Lower lobe of right lung (tissue), 2 donors: ENCODE data around the gene TENM3. TPM values are rescaled to one million over a fixed set of nuclear protein-coding genes. Genes with fewer than 3 reads are reported as not detected.
"Not testable (repeated sequence)": the region's sequence is repeated elsewhere in the genome, so short reads cannot be mapped to it uniquely, and the experiment has no call there.

Source experiments
- ATAC-seq, 2 donors: fragments of 200-7000 bp; cut with Tn5 transposase; one replicate each; pipeline ENCODE4 v1.9.1; 2020 to 2022; ENCODE audit warnings: mild to moderate bottlenecking in 2 of 2, moderate library complexity in 2 of 2
- DNase-seq: peaks from one replicate; pipeline ENCODE4 v3.0.0-alpha.2; 2020
- H3K27ac ChIP-seq: fragments of 200-600 bp; one replicate; pipeline ENCODE4 v1.8.0; 2022
- H3K27me3 ChIP-seq: fragments of 200-600 bp; one replicate; pipeline ENCODE4 v1.8.0; 2022; ENCODE audit warnings: low read depth
- H3K36me3 ChIP-seq: fragments of 200-600 bp; one replicate; pipeline ENCODE4 v1.8.0; 2022; ENCODE audit warnings: mild to moderate bottlenecking
- H3K4me1 ChIP-seq: fragments of 200-600 bp; one replicate; pipeline ENCODE4 v1.8.0; 2022
- H3K4me3 ChIP-seq: fragments of 200-600 bp; one replicate; pipeline ENCODE4 v1.8.0; 2022; ENCODE audit warnings: mild to moderate bottlenecking
- H3K9me3 ChIP-seq: fragments of 200-600 bp; one replicate; pipeline ENCODE4 v1.8.0; 2022
- intact Hi-C: fragments of 100-400 bp; cut with DNase I; formaldehyde crosslinking; loops from one replicate; pipeline ENCODE4 v1.11.0; 2022
- total RNA-seq: library from RNA; stranded (reverse); fragmentation: NEBNext Ultra II Directional; extraction: Animal tissue kit (Norgen Biotek cat#: 25700); gene quantifications from one replicate; pipeline ENCODE4 v1.2.1, GENCODE V29; 2021
- TF ChIP-seq, protein P1 (sequence below): fragments of 200-600 bp; IDR thresholded peaks from one replicate; pipeline ENCODE4 v1.8.0; 2022; ENCODE audit warnings: antibody characterized with exemption, mild to moderate bottlenecking
- donor health status: DM: no; HTN: yes; CAD: no; lungs with severe emphysema.

The TENM3 gene
- total RNA-seq, 1 donor from 2014 or later: 1.9 TPM

DNA sequence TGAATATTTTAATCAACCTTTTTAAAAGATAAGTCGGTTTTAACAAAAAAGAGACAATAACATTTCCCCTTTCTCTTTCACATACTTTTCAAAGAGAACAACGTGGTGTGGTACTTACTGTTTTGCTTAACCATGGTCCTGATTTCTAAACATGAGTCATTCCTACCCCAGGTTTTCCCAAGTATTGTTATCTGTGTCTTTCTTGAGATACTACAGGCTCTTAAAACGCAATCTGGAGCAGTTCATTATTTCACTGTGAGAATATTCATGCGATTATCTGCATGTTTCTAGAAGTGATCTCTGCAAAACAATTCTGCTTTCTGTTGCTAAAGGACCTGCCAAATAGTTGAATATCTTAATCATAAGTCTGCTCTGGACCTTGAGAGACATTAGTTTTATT lies 127.3 kb downstream of the TENM3 start:
- ATAC-seq: no peak
- TF ChIP-seq, protein P1, sequence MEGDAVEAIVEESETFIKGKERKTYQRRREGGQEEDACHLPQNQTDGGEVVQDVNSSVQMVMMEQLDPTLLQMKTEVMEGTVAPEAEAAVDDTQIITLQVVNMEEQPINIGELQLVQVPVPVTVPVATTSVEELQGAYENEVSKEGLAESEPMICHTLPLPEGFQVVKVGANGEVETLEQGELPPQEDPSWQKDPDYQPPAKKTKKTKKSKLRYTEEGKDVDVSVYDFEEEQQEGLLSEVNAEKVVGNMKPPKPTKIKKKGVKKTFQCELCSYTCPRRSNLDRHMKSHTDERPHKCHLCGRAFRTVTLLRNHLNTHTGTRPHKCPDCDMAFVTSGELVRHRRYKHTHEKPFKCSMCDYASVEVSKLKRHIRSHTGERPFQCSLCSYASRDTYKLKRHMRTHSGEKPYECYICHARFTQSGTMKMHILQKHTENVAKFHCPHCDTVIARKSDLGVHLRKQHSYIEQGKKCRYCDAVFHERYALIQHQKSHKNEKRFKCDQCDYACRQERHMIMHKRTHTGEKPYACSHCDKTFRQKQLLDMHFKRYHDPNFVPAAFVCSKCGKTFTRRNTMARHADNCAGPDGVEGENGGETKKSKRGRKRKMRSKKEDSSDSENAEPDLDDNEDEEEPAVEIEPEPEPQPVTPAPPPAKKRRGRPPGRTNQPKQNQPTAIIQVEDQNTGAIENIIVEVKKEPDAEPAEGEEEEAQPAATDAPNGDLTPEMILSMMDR: no peak
- no peak overlapping the region for H3K27ac ChIP-seq
- H3K9me3 ChIP-seq: no peaks in the 10 kb centered on the region
- no peaks in the 10 kb centered on the region for H3K27me3 ChIP-seq
- intact Hi-C loops: no loop called here
- H3K4me1 ChIP-seq: no peaks in the 10 kb centered on the region
- no peaks in the 10 kb centered on the region for H3K36me3 ChIP-seq
- H3K4me3 ChIP-seq: no peak overlapping the region
- DNase-seq: no peak

GRCh38 chr4:182380771-182381181 lies 137.6 kb downstream of the TENM3 start:
- TF ChIP-seq, protein P1: no peak
- Histone ChIP-seq H3K36me3 (no peaks in the 10 kb centered on the region), H3K27ac (no peak overlapping the region), H3K27me3 (no peaks in the 10 kb centered on the region), H3K4me1 (no peaks in the 10 kb centered on the region), H3K9me3 (no peaks in the 10 kb centered on the region), H3K4me3 (no peak overlapping the region)
- ATAC-seq (no peak), DNase-seq (no peak)
- intact Hi-C loops: no loop called here

- Histone ChIP-seq H3K9me3 (no peaks in the 10 kb centered on the region), H3K36me3 (no peaks in the 10 kb centered on the region), H3K27ac (no peak overlapping the region), H3K27me3 (no peaks in the 10 kb centered on the region), H3K4me1 (no peaks in the 10 kb centered on the region), H3K4me3 (no peak overlapping the region)
- TF ChIP-seq, protein P1: no peak
- intact Hi-C loops: no loop called here
- ATAC-seq (no peak), DNase-seq (no peak)
These were observed 139.7 kb downstream of the TENM3 start for GRCh38 chr4:182382941-182383340.

DNA sequence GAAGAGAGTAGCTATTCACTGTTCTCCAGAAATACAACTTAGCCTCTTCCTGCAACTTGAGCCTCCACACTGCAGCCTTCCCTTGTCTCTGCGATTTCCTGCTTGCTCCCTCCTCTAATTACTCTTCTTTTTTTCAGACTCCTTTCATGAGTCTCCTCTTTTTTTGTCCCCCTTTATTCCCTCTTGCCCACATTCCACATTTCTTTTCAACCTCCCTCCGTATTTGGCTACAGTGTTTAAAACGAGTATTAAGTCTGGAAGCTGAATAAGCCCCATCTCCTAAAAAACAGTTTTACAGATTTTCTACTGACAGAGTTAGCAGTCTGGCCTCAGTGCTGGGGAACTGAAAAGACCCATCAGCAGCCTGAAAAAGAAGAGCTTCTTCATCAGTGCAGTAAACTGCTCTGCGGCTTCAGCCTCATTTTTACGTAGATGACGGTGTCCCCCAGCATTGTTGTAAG lies 141.5 kb downstream of the TENM3 start:
- Histone ChIP-seq H3K4me1 (no peaks in the 10 kb centered on the region), H3K27ac (no peak overlapping the region), H3K27me3 (no peaks in the 10 kb centered on the region), H3K36me3 (no peaks in the 10 kb centered on the region), H3K4me3 (no peak overlapping the region), H3K9me3 (no peaks in the 10 kb centered on the region)
- ATAC-seq (no peak), DNase-seq (no peak)
- TF ChIP-seq, protein P1: no peak
- intact Hi-C loops: no loop called here

DNA sequence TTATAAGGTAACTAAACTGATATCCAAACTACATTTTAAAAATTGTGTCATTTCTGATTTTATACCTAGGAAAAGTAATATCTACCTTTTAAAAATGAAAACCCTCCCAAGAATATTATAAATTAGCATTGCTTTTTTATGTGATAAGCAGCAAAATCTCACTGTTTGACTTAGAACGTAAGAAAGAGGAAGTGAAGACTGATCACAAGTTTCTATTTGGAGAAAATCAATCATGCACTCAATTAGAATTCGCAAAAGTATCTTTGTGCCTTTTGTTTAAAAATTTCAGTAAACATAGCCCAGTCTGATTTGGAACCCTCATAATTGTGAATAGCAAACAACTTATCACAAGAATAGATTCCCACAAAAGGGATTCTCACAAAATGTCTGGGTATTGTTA lies 142.7 kb downstream of the TENM3 start:
- H3K36me3 ChIP-seq: no peaks in the 10 kb centered on the region
- no peaks in the 10 kb centered on the region for H3K9me3 ChIP-seq
- intact Hi-C loops: no loop called here
- no peaks in the 10 kb centered on the region for H3K27me3 ChIP-seq
- H3K27ac ChIP-seq: no peak overlapping the region
- TF ChIP-seq, protein P1: no peak
- no peak for DNase-seq
- H3K4me1 ChIP-seq: no peaks in the 10 kb centered on the region
- no peak for ATAC-seq
- H3K4me3 ChIP-seq: no peak overlapping the region

DNA sequence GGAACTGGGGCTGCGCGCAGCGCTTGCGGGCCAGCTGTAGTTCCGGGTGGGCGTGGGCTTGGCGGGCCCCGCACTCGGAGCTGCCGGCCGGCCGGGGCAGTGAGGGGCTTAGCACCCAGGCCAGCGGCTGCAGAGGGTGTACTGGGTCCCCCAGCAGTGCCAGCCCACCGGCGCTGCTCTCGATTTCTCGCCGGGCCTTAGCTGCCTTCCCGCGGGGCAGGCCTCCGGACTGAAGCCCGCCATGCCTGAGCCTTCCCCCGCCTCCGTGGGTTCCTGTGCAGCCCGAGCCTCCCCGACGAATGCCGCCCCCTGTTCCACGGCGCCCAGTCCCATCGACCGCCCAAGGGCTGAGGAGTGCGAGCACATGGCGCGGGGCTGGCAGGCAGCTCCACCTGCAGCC lies 143.4 kb downstream of the TENM3 start:
- H3K27ac ChIP-seq, H3K36me3 ChIP-seq, H3K27me3 ChIP-seq, ATAC-seq, intact Hi-C loops, DNase-seq, H3K4me3 ChIP-seq, H3K9me3 ChIP-seq, H3K4me1 ChIP-seq: not testable (repeated sequence)
